Keratinocyte (primary cell): ENCODE data around the gene RABGAP1. TPM values are rescaled to one million over a fixed set of nuclear protein-coding genes. Genes with fewer than 3 reads are reported as not detected.

Experiments used
- DNase-seq: peaks from one replicate; pipeline ENCODE4 v3.0.0-alpha.2; 2011; ENCODE audit warnings: low read depth, missing footprints, low spot score
- FAIRE-seq: peaks from 2 replicates; lab custom pipeline; 2011; peaks lifted over from hg19 to GRCh38; lab: Jason Lieb, UNC
- H2AFZ ChIP-seq: 2 replicates; pipeline ENCODE4 v1.6.0; 2012; ENCODE audit warnings: low read length, control low read depth, inconsistent platforms; ENCODE audit not compliant: control insufficient read depth
- H3K27ac ChIP-seq: 2 replicates; pipeline ENCODE4 v1.5.1; 2011; ENCODE audit warnings: low read length; ENCODE audit not compliant: control insufficient read depth, insufficient read depth
- H3K27me3 ChIP-seq: 3 replicates; pipeline ENCODE4 v1.6.0; 2011; ENCODE audit warnings: low read length; ENCODE audit not compliant: control insufficient read depth, insufficient read depth; ENCODE audit errors: extremely low read depth
- H3K36me3 ChIP-seq, 2 experiments: 2 replicates in 1 of 2; 3 replicates in 1 of 2; pipeline ENCODE4 v1.5.1; 2011; ENCODE audit warnings: low read length in 2 of 2, mild to moderate bottlenecking in 1 of 2; ENCODE audit not compliant: control insufficient read depth in 2 of 2, insufficient read depth in 2 of 2; ENCODE audit errors: extremely low read depth in 1 of 2
- H3K4me1 ChIP-seq: 3 replicates; pipeline ENCODE4 v1.5.1; 2011; ENCODE audit warnings: low read length; ENCODE audit not compliant: control insufficient read depth, insufficient read depth; ENCODE audit errors: extremely low read depth
- H3K4me2 ChIP-seq: 3 replicates; pipeline ENCODE4 v1.6.0; 2011; ENCODE audit warnings: low read depth, low read length; ENCODE audit not compliant: control insufficient read depth, insufficient read depth; ENCODE audit errors: extremely low read depth
- H3K4me3 ChIP-seq, 3 experiments: fragments of 200-600 bp in 1 of 3; sonication (generic) in 1 of 3; 2 replicates in 2 of 3; 3 replicates in 1 of 3; pipeline ENCODE4 v1.5.1; 2011 to 2016; ENCODE audit warnings: low read length in 3 of 3, mild to moderate bottlenecking in 3 of 3, control low read depth in 2 of 3, inconsistent platforms in 1 of 3, low read depth in 1 of 3, mixed read lengths in 1 of 3, mixed run types in 1 of 3, moderate library complexity in 1 of 3; ENCODE audit not compliant: control insufficient read depth in 2 of 3, insufficient read depth in 2 of 3; ENCODE audit errors: extremely low read depth in 1 of 3
- H3K79me2 ChIP-seq: 2 replicates; pipeline ENCODE4 v1.6.0; 2012; ENCODE audit warnings: low read length; ENCODE audit not compliant: control insufficient read depth, insufficient read depth
- H3K9ac ChIP-seq: 3 replicates; pipeline ENCODE4 v1.6.0; 2011; ENCODE audit warnings: low read length; ENCODE audit not compliant: control insufficient read depth, insufficient read depth; ENCODE audit errors: extremely low read depth
- H3K9me1 ChIP-seq: 3 replicates; pipeline ENCODE4 v1.6.0; 2011; ENCODE audit warnings: low read length; ENCODE audit not compliant: control insufficient read depth, insufficient read depth; ENCODE audit errors: extremely low read depth
- H3K9me3 ChIP-seq: 2 replicates; pipeline ENCODE4 v1.5.1; 2012; ENCODE audit warnings: low read depth, low read length; ENCODE audit not compliant: control insufficient read depth
- H4K20me1 ChIP-seq: 3 replicates; pipeline ENCODE4 v1.6.0; 2011; ENCODE audit warnings: low read length; ENCODE audit not compliant: control insufficient read depth, insufficient read depth; ENCODE audit errors: extremely low read depth
- CTCF ChIP-seq, 3 experiments: IDR thresholded peaks in 1 of 3; conservative IDR thresholded peaks in 1 of 3; optimal IDR thresholded peaks in 1 of 3; 2 replicates in 2 of 3; 3 replicates in 1 of 3; pipeline versions ENCODE3 to v1.5.1; 2011; ENCODE audit warnings: low read length in 3 of 3, mild to moderate bottlenecking in 3 of 3, moderate library complexity in 2 of 3, control low read depth in 1 of 3, inconsistent platforms in 1 of 3; ENCODE audit not compliant: insufficient read depth in 2 of 3; ENCODE audit errors: extremely low read depth in 1 of 3
- EZH2 ChIP-seq: IDR thresholded peaks from one replicate; pipeline ENCODE4 v1.6.1; 2012; ENCODE audit warnings: inconsistent platforms, mild to moderate bottlenecking, low read length, moderate library complexity
- dilution Hi-C: fragments of 300-500 bp; cut with MboI; formaldehyde crosslinking; loops from one replicate; pipeline ENCODE4 v1.7.0; 2020; ENCODE audit warnings: low sequenced_read_pairs; ENCODE audit not compliant: extremely low pct_ligation_motif_present
- polyA plus RNA-seq, 5 experiments: library from polyadenylated mRNA; depleted of rRNA in 3 of 5; stranded (reverse) in 3 of 5; stranded (forward) in 1 of 5; unstranded in 1 of 5; fragments of >200 nt; gene quantifications; 1 replicate in 1 of 5; 2 replicates in 3 of 5; 3 replicates in 1 of 5; pipeline versions ENCODE4 v1.2.1 to v1.2.3, GENCODE V29; 2011 to 2012; ENCODE audit warnings: missing spikeins in 2 of 5, low read depth in 1 of 5, low replicate concordance in 1 of 5

Gene RABGAP1
- polyA plus RNA-seq, 1 donor (not counting 4 experiments of a cell fraction or from before 2014, with no cell fraction given), result 40.6 TPM

GRCh38 chr9:123129423-123129822, 188.6 kb downstream of the RABGAP1 start:
- no peak for DNase-seq
- dilution Hi-C loops, result no loop called here
- FAIRE-seq, result no peak

GRCh38 chr9:123131258-123131657, 190.4 kb downstream of the RABGAP1 start:
- TF ChIP-seq CTCF (optimal IDR thresholded peaks at IDR 0.05 in 1 of 3, IDR thresholded peaks at IDR 0.05 in 1 of 3, conservative IDR thresholded peaks at IDR 0.05 in 1 of 3; ENCODE audit: extremely low read depth in 1 of 3, insufficient read depth in 2 of 3, low read length in 3 of 3) (no peak), EZH2 (no peak)
- dilution Hi-C loops, result no loop called here
- Histone ChIP-seq H3K4me2 (no peak overlapping the region), H3K4me1 (no peaks in the 10 kb centered on the region), H4K20me1 (no peaks in the 10 kb centered on the region), H3K27ac (no peak overlapping the region), H3K4me3 (no peak overlapping the region), H3K9ac (no peak overlapping the region), H3K27me3 (no peaks in the 10 kb centered on the region), H3K9me3 (no peaks in the 10 kb centered on the region), H3K79me2 (no peaks in the 10 kb centered on the region), H3K9me1 (no peaks in the 10 kb centered on the region), H2AFZ (no peak overlapping the region), H3K36me3 (peaks cover 0 to 2% of the 10 kb centered on the region in 2 experiments)
- DNase-seq (peak; percentile 2), FAIRE-seq (peak; percentile 39)

More at GRCh38 chr9:123129423-123129822, 188.6 kb downstream of the RABGAP1 start:
- Histone ChIP-seq H3K27me3 (no peaks in the 10 kb centered on the region), H4K20me1 (no peaks in the 10 kb centered on the region), H2AFZ (no peak overlapping the region), H3K79me2 (no peaks in the 10 kb centered on the region), H3K9me3 (no peaks in the 10 kb centered on the region), H3K9me1 (no peaks in the 10 kb centered on the region), H3K4me2 (no peak overlapping the region), H3K9ac (no peak overlapping the region), H3K4me3 (no peak overlapping the region), H3K4me1 (no peaks in the 10 kb centered on the region), H3K27ac (no peak overlapping the region), H3K36me3 (peaks cover 0 to 2% of the 10 kb centered on the region in 2 experiments)
- TF ChIP-seq EZH2 (no peak), CTCF (optimal IDR thresholded peaks at IDR 0.05 in 1 of 3, IDR thresholded peaks at IDR 0.05 in 1 of 3, conservative IDR thresholded peaks at IDR 0.05 in 1 of 3; ENCODE audit: extremely low read depth in 1 of 3, insufficient read depth in 2 of 3, low read length in 3 of 3) (no peak)
